Measurements from ENCODE around the gene ACTR2. TPM values are rescaled to one million over a fixed set of nuclear protein-coding genes. Genes with fewer than 3 reads are reported as not detected.

ACTR2 gene
- total and polyA plus RNA-seq, 4 donors, result 62.3 to 189 (median 154) TPM

- H3K4me1 ChIP-seq (ENCODE audit: control insufficient read depth, insufficient read depth, low read length), result peaks cover 47% of the 10 kb centered on the region
- DNase-seq (ENCODE audit: low read depth in 4 of 6, low spot score in 6 of 6), result peak in 1 of 6 donors; percentile 66
- H3K27me3 ChIP-seq (ENCODE audit: control insufficient read depth, insufficient read depth, low read length), result no peaks in the 10 kb centered on the region
- WGBS (ENCODE audit: insufficient coverage), result 19% methylated on average over 14 of the region's 16 CpGs
- no peaks in the 10 kb centered on the region for H3K36me3 ChIP-seq (ENCODE audit: control insufficient read depth, insufficient read depth, low read length)
- no peak overlapping the region for H3K4me3 ChIP-seq (ENCODE audit: low read depth, low read length)
- no peaks in the 10 kb centered on the region for H3K9me3 ChIP-seq (ENCODE audit: control insufficient read depth, insufficient read depth, low read length)
- peak overlapping the region; percentile 93 for H3K27ac ChIP-seq (ENCODE audit: low read depth, low read length)
Observed at GRCh38 chr2:65300134-65300760, 72.6 kb downstream of the ACTR2 start.

GRCh38 chr2:65300761-65301711 is 73.4 kb downstream of the ACTR2 start:
- H3K36me3 ChIP-seq (ENCODE audit: control insufficient read depth, insufficient read depth, low read length), result no peaks in the 10 kb centered on the region
- peak in 5 of 6 donors; percentile 58 to 94 (median 78) for DNase-seq (ENCODE audit: low read depth in 4 of 6, low spot score in 6 of 6)
- H3K9me3 ChIP-seq (ENCODE audit: control insufficient read depth, insufficient read depth, low read length), result no peaks in the 10 kb centered on the region
- peak overlapping the region; percentile 93 for H3K27ac ChIP-seq (ENCODE audit: low read depth, low read length)
- no peak overlapping the region for H3K4me3 ChIP-seq (ENCODE audit: low read depth, low read length)
- H3K4me1 ChIP-seq (ENCODE audit: control insufficient read depth, insufficient read depth, low read length), result peaks cover 47% of the 10 kb centered on the region
- no peaks in the 10 kb centered on the region for H3K27me3 ChIP-seq (ENCODE audit: control insufficient read depth, insufficient read depth, low read length)
- 9% methylated on average over 18 of the region's 20 CpGs for WGBS (ENCODE audit: insufficient coverage)

- H3K27ac ChIP-seq (ENCODE audit: low read depth, low read length), result no peak overlapping the region
- H3K9me3 ChIP-seq (ENCODE audit: control insufficient read depth, insufficient read depth, low read length), result no peaks in the 10 kb centered on the region
- DNase-seq (ENCODE audit: low read depth in 4 of 6, low spot score in 6 of 6), result no peak
- no peak overlapping the region for H3K4me3 ChIP-seq (ENCODE audit: low read depth, low read length)
- no peaks in the 10 kb centered on the region for H3K27me3 ChIP-seq (ENCODE audit: control insufficient read depth, insufficient read depth, low read length)
- H3K36me3 ChIP-seq (ENCODE audit: control insufficient read depth, insufficient read depth, low read length), result peaks cover 16% of the 10 kb centered on the region
- peaks cover 30% of the 10 kb centered on the region for H3K4me1 ChIP-seq (ENCODE audit: control insufficient read depth, insufficient read depth, low read length)
- 92% methylated on average over 2 of the region's 2 CpGs for WGBS (ENCODE audit: insufficient coverage)
Observed at GRCh38 chr2:65305934-65306333, 78.3 kb downstream of the ACTR2 start.

- Histone ChIP-seq H3K4me1 (ENCODE audit: control insufficient read depth, insufficient read depth, low read length) (peaks cover 4% of the 10 kb centered on the region), H3K4me3 (ENCODE audit: low read depth, low read length) (no peak overlapping the region), H3K9me3 (ENCODE audit: control insufficient read depth, insufficient read depth, low read length) (no peaks in the 10 kb centered on the region), H3K27ac (ENCODE audit: low read depth, low read length) (no peak overlapping the region), H3K36me3 (ENCODE audit: control insufficient read depth, insufficient read depth, low read length) (peaks cover 37% of the 10 kb centered on the region), H3K27me3 (ENCODE audit: control insufficient read depth, insufficient read depth, low read length) (no peaks in the 10 kb centered on the region)
- DNase-seq (ENCODE audit: low read depth in 4 of 6, low spot score in 6 of 6), result no peak
- WGBS (ENCODE audit: insufficient coverage), result 84% methylated on average over 8 of the region's 8 CpGs
Observed at GRCh38 chr2:65309699-65310098, 82.1 kb downstream of the ACTR2 start.

- Histone ChIP-seq H3K27ac (ENCODE audit: low read depth, low read length) (no peak overlapping the region), H3K4me1 (ENCODE audit: control insufficient read depth, insufficient read depth, low read length) (peaks cover 4% of the 10 kb centered on the region), H3K4me3 (ENCODE audit: low read depth, low read length) (no peak overlapping the region), H3K36me3 (ENCODE audit: control insufficient read depth, insufficient read depth, low read length) (peaks cover 41% of the 10 kb centered on the region), H3K9me3 (ENCODE audit: control insufficient read depth, insufficient read depth, low read length) (no peaks in the 10 kb centered on the region), H3K27me3 (ENCODE audit: control insufficient read depth, insufficient read depth, low read length) (no peaks in the 10 kb centered on the region)
- no peak for DNase-seq (ENCODE audit: low read depth in 4 of 6, low spot score in 6 of 6)
- WGBS (ENCODE audit: insufficient coverage), result 70% methylated on average over 2 of the region's 6 CpGs
Observed at GRCh38 chr2:65311049-65311448, 83.4 kb downstream of the ACTR2 start.

- no peaks in the 10 kb centered on the region for H3K9me3 ChIP-seq (ENCODE audit: control insufficient read depth, insufficient read depth, low read length)
- H3K27me3 ChIP-seq (ENCODE audit: control insufficient read depth, insufficient read depth, low read length), result no peaks in the 10 kb centered on the region
- no peak for DNase-seq (ENCODE audit: low read depth in 4 of 6, low spot score in 6 of 6)
- H3K36me3 ChIP-seq (ENCODE audit: control insufficient read depth, insufficient read depth, low read length), result peaks cover 46% of the 10 kb centered on the region
- peaks cover 4% of the 10 kb centered on the region for H3K4me1 ChIP-seq (ENCODE audit: control insufficient read depth, insufficient read depth, low read length)
- 96% methylated on average over 4 of the region's 7 CpGs for WGBS (ENCODE audit: insufficient coverage)
- H3K4me3 ChIP-seq (ENCODE audit: low read depth, low read length), result no peak overlapping the region
- H3K27ac ChIP-seq (ENCODE audit: low read depth, low read length), result no peak overlapping the region
Observed at GRCh38 chr2:65311596-65311995, 84.0 kb downstream of the ACTR2 start.

- no peaks in the 10 kb centered on the region for H3K27me3 ChIP-seq (ENCODE audit: control insufficient read depth, insufficient read depth, low read length)
- no peaks in the 10 kb centered on the region for H3K9me3 ChIP-seq (ENCODE audit: control insufficient read depth, insufficient read depth, low read length)
- WGBS (ENCODE audit: insufficient coverage), result 97% methylated on average over 52 of the region's 52 CpGs
- H3K4me3 ChIP-seq (ENCODE audit: low read depth, low read length), result no peak overlapping the region
- peaks cover 4% of the 10 kb centered on the region for H3K4me1 ChIP-seq (ENCODE audit: control insufficient read depth, insufficient read depth, low read length)
- DNase-seq (ENCODE audit: low read depth in 4 of 6, low spot score in 6 of 6), result no peak
- no peak overlapping the region for H3K27ac ChIP-seq (ENCODE audit: low read depth, low read length)
- H3K36me3 ChIP-seq (ENCODE audit: control insufficient read depth, insufficient read depth, low read length), result peaks cover 44% of the 10 kb centered on the region
Observed at GRCh38 chr2:65313126-65313953, 85.7 kb downstream of the ACTR2 start.

GRCh38 chr2:65313954-65314256 is 86.3 kb downstream of the ACTR2 start:
- 98% methylated on average over 24 of the region's 24 CpGs for WGBS (ENCODE audit: insufficient coverage)
- Histone ChIP-seq H3K4me1 (ENCODE audit: control insufficient read depth, insufficient read depth, low read length) (peaks cover 4% of the 10 kb centered on the region), H3K9me3 (ENCODE audit: control insufficient read depth, insufficient read depth, low read length) (no peaks in the 10 kb centered on the region), H3K27ac (ENCODE audit: low read depth, low read length) (no peak overlapping the region), H3K27me3 (ENCODE audit: control insufficient read depth, insufficient read depth, low read length) (no peaks in the 10 kb centered on the region), H3K36me3 (ENCODE audit: control insufficient read depth, insufficient read depth, low read length) (peaks cover 44% of the 10 kb centered on the region), H3K4me3 (ENCODE audit: low read depth, low read length) (no peak overlapping the region)
- DNase-seq (ENCODE audit: low read depth in 4 of 6, low spot score in 6 of 6), result no peak

GRCh38 chr2:65314801-65315441 is 87.3 kb downstream of the ACTR2 start:
- Histone ChIP-seq H3K27ac (ENCODE audit: low read depth, low read length) (no peak overlapping the region), H3K27me3 (ENCODE audit: control insufficient read depth, insufficient read depth, low read length) (no peaks in the 10 kb centered on the region), H3K36me3 (ENCODE audit: control insufficient read depth, insufficient read depth, low read length) (peaks cover 40% of the 10 kb centered on the region), H3K4me3 (ENCODE audit: low read depth, low read length) (no peak overlapping the region), H3K4me1 (ENCODE audit: control insufficient read depth, insufficient read depth, low read length) (peaks cover under 1% of the 10 kb centered on the region), H3K9me3 (ENCODE audit: control insufficient read depth, insufficient read depth, low read length) (no peaks in the 10 kb centered on the region)
- 92% methylated on average over 5 of the region's 8 CpGs for WGBS (ENCODE audit: insufficient coverage)
- DNase-seq (ENCODE audit: low read depth in 4 of 6, low spot score in 6 of 6), result no peak

Data from spinal cord (tissue), 10 donors.